HG02852 (cell line): ENCODE data around the gene THSD7B.
"Not testable (repeated sequence)": the region's sequence is repeated elsewhere in the genome, so short reads cannot be mapped to it uniquely, and the experiment has no call there.

Experiments
- ATAC-seq: cut with Tn5 transposase; IDR thresholded peaks from one replicate; pipeline ENCODE4 v1.9.1; 2021; ENCODE audit warnings: mild to moderate bottlenecking, moderate library complexity; ENCODE audit not compliant: unreplicated experiment

THSD7B gene

GRCh38 chr2:137659616-137660015 lies 894.3 kb downstream of the THSD7B start:
- no peak for ATAC-seq

GRCh38 chr2:137670111-137670510 lies 904.8 kb downstream of the THSD7B start:
- ATAC-seq = no peak

GRCh38 chr2:137672989-137673552 lies 907.7 kb downstream of the THSD7B start:
- no peak for ATAC-seq

GRCh38 chr2:137674991-137675390 lies 909.6 kb downstream of the THSD7B start:
- ATAC-seq = no peak

GRCh38 chr2:137675584-137676327 lies 910.4 kb downstream of the THSD7B start:
- no peak for ATAC-seq

GRCh38 chr2:137676346-137676745 lies 911.0 kb downstream of the THSD7B start:
- no peak for ATAC-seq

GRCh38 chr2:137677466-137677865 lies 912.1 kb downstream of the THSD7B start:
- no peak for ATAC-seq

- no peak for ATAC-seq
These were observed 924.2 kb downstream of the THSD7B start for GRCh38 chr2:137689549-137689948.

- no peak for ATAC-seq
These were observed 928.2 kb downstream of the THSD7B start for GRCh38 chr2:137693534-137693933.

GRCh38 chr2:137696916-137697315 lies 931.6 kb downstream of the THSD7B start:
- no peak for ATAC-seq

GRCh38 chr2:137700250-137700649 lies 934.9 kb downstream of the THSD7B start:
- not testable (repeated sequence) for ATAC-seq

GRCh38 chr2:137700681-137701080 lies 935.3 kb downstream of the THSD7B start:
- ATAC-seq = no peak

- ATAC-seq = no peak
These were observed 940.0 kb downstream of the THSD7B start for GRCh38 chr2:137705296-137705695.

GRCh38 chr2:137706786-137707613 lies 941.7 kb downstream of the THSD7B start:
- no peak for ATAC-seq

GRCh38 chr2:137708311-137708710 lies 943.0 kb downstream of the THSD7B start:
- no peak for ATAC-seq

GRCh38 chr2:137715731-137716191 lies 950.4 kb downstream of the THSD7B start:
- no peak for ATAC-seq

GRCh38 chr2:137718786-137719185 lies 953.4 kb downstream of the THSD7B start:
- ATAC-seq = no peak

GRCh38 chr2:137721733-137722132 lies 956.4 kb downstream of the THSD7B start:
- no peak for ATAC-seq

GRCh38 chr2:137724912-137725311 lies 959.6 kb downstream of the THSD7B start:
- no peak for ATAC-seq
